Stomach (tissue), 4 donors: ENCODE data around the gene PPP1R1B.

Experiments used
- CTCF ChIP-seq, 7 experiments: fragments of 450-650 bp in 4 of 7; fragments of 200-600 bp in 3 of 7; sonication (generic) in 3 of 7; IDR thresholded peaks; one replicate each; pipeline ENCODE4 v1.5.1; 2016 to 2019; ENCODE audit warnings: antibody characterized with exemption in 7 of 7, control low read depth in 2 of 7, mild to moderate bottlenecking in 1 of 7
- POLR2A ChIP-seq, 4 donors: fragments of 450-650 bp; IDR thresholded peaks; one replicate each; pipeline ENCODE4 v1.6.1; 2016; ENCODE audit warnings: antibody characterized with exemption in 4 of 4, control low read depth in 2 of 4, mild to moderate bottlenecking in 1 of 4, moderate library complexity in 1 of 4

DNA sequence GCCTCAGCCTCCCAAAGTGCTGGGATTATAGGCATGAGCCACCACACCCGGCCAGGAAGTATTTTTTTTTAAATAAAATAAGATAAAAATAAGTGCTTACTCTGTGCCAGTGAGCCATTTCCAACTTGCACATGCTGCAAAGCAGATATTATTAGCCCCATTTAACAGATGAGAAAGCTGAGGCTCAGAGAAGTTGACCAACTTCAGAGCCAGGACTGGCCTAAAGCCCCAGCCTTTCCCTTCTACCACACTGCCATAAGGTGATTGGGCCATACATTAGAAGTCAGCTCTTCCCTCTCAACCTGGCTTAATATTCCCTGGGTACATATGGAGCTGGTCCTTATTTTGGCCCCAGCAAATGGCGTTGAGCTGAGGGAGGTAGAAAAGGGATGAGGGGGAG is 44.1 kb upstream of the PPP1R1B start:
- TF ChIP-seq CTCF (IDR thresholded peaks at IDR 0.05) = no peak
- TF ChIP-seq POLR2A (IDR thresholded peaks at IDR 0.05) = no peak
